Nasal cavity respiratory epithelium epithelial cell of viscerocranial mucosa (primary cell): ENCODE results near the gene CCNH. TPM values are rescaled to one million over a fixed set of nuclear protein-coding genes. Genes with fewer than 3 reads are reported as not detected.

Experiments used
- total RNA-seq: library from RNA; depleted of rRNA; stranded (reverse); fragments of >200 nt; gene quantifications from 2 replicates; pipeline ENCODE4 v1.2.3, GENCODE V29; 2014

The CCNH gene
- 50.8 and 65.3 TPM in 2 replicates for total RNA-seq

DNA sequence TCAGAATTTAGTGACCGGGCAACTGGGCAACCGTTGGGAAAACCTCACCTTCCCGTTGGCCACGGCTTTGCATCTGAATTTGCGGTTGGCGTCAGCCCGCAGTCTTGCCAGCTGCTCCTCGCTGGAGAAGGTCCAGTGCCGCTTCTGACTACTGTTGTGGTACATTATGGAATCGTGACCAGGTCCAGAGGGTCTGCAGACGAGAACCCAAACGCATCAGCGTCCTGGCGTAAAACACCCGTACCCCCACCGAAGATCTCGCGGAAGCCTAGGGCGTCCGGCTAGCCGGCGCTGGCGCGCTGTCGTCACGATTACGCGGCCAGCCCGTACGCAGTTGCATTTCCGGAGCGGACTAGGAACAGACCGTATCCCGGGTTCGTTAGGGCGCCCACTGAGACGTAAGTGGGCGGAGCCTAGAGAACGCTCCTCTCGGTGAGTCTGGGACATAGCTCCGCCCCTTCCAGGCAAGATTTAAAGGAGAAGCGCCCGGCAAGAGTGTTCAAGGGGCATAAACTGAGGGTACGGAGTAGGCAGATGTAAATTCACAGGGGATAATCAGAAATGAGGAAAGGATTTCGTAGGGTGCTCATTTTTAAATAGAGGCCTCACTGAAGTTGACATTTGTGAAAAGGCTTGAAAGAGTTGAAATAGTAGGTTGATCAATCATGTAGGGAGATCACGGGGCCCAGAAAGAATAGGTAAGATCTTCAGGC lies at the start of gene CCNH:
CCNH (minus strand) TSS at position 301 of the 713 bp plus-strand sequence; CDS start at position 165, 136 bp downstream.

Other genes starting within 250 kb of the CCNH start
- 46.5 and 63.0 TPM in 2 replicates for gene RASA1, start 145.0 kb downstream of the CCNH start, total RNA-seq